H1 (cell line): Measurements from ENCODE around the gene DPH6. TPM values are rescaled to one million over a fixed set of nuclear protein-coding genes. Genes with fewer than 3 reads are reported as not detected.

Source experiments
- CTCF ChIA-PET: fragments of 300-600 bp; sonication (Branson Sonifier 250); formaldehyde crosslinking; loops from one replicate; lab custom pipeline; 2021; ENCODE audit not compliant: partially characterized antibody; lab: Charles Lee
- POLR2A ChIA-PET: fragments of 300-600 bp; sonication (Branson Sonifier 250); formaldehyde crosslinking; loops from one replicate; lab custom pipeline; 2021; ENCODE audit warnings: inconsistent platforms; ENCODE audit not compliant: partially characterized antibody; lab: Charles Lee
- DNase-seq, 2 experiments: peaks; one replicate each; pipeline versions ENCODE4 v3.0.0 to v3.0.0-alpha.2; 2010 to 2022; ENCODE audit warnings: low spot score in 2 of 2, low read depth in 1 of 2, mixed read lengths in 1 of 2
- FAIRE-seq: peaks from 2 replicates; lab custom pipeline; 2011; peaks lifted over from hg19 to GRCh38; lab: Jason Lieb, UNC
- H2AFZ ChIP-seq: 2 replicates; pipeline ENCODE4 v1.8.1; 2012; ENCODE audit warnings: low read length, inconsistent platforms
- H2AK5ac ChIP-seq: 2 replicates; pipeline ENCODE4 v1.6.1; 2013; ENCODE audit warnings: low read depth, low read length
- H2BK120ac ChIP-seq: replicated peaks from 2 replicates; pipeline ENCODE3; 2013; ENCODE audit warnings: low read depth, low read length, inconsistent platforms
- H2BK12ac ChIP-seq: 2 replicates; pipeline ENCODE4 v1.6.1; 2013; ENCODE audit warnings: low read depth, low read length
- H2BK15ac ChIP-seq: 2 replicates; pipeline ENCODE4 v1.6.1; 2013; ENCODE audit warnings: low read length
- H2BK20ac ChIP-seq: 2 replicates; pipeline ENCODE4 v1.6.1; 2013; ENCODE audit warnings: low read length
- H2BK5ac ChIP-seq: 2 replicates; pipeline ENCODE4 v1.6.1; 2013; ENCODE audit warnings: low read depth, low read length
- H3K14ac ChIP-seq: 2 replicates; pipeline ENCODE4 v1.6.1; 2013; ENCODE audit warnings: inconsistent platforms; ENCODE audit not compliant: insufficient read length
- H3K18ac ChIP-seq: 2 replicates; pipeline ENCODE4 v1.6.1; 2013; ENCODE audit warnings: low read length; ENCODE audit errors: extremely low read depth
- H3K23ac ChIP-seq: 2 replicates; pipeline ENCODE4 v1.6.1; 2013; ENCODE audit warnings: inconsistent platforms; ENCODE audit not compliant: insufficient read length
- H3K23me2 ChIP-seq: 2 replicates; pipeline ENCODE4 v1.6.1; 2013; ENCODE audit warnings: low read depth, low read length
- H3K27ac ChIP-seq: 2 replicates; pipeline ENCODE4 v1.6.1; 2011; ENCODE audit warnings: low read depth, low read length, inconsistent platforms
- H3K27me3 ChIP-seq, 4 experiments: replicated peaks in 1 of 4; 1 replicate in 1 of 4; 2 replicates in 3 of 4; pipeline versions ENCODE4 v1.6.1 to v1.8.1; 2011 to 2013; ENCODE audit warnings: low read length in 3 of 4, mild to moderate bottlenecking in 3 of 4, inconsistent platforms in 2 of 4, mixed read lengths in 2 of 4, moderate library complexity in 1 of 4; ENCODE audit not compliant: control insufficient read depth in 3 of 4, insufficient read depth in 3 of 4; ENCODE audit errors: extremely low read depth in 1 of 4
- H3K36me3 ChIP-seq, 4 experiments: 2 replicates each; pipeline versions ENCODE4 v1.6.1 to v1.8.1; 2011 to 2013; ENCODE audit warnings: mild to moderate bottlenecking in 4 of 4, low read length in 3 of 4, moderate library complexity in 2 of 4, control low read depth in 1 of 4, inconsistent platforms in 1 of 4; ENCODE audit not compliant: insufficient read depth in 4 of 4, control insufficient read depth in 2 of 4
- H3K4ac ChIP-seq: replicated peaks from 2 replicates; pipeline ENCODE3; 2013; ENCODE audit warnings: low read length, low read depth, mixed read lengths, inconsistent platforms; ENCODE audit not compliant: insufficient read length
- H3K4me1 ChIP-seq, 4 experiments: replicated peaks in 1 of 4; 1 replicate in 1 of 4; 2 replicates in 3 of 4; pipeline versions ENCODE4 v1.6.1 to v1.8.1; 2011 to 2013; ENCODE audit warnings: low read length in 3 of 4, inconsistent platforms in 2 of 4, mixed read lengths in 1 of 4; ENCODE audit not compliant: insufficient read depth in 4 of 4, control insufficient read depth in 3 of 4
- H3K4me2 ChIP-seq, 2 experiments: 2 replicates each; pipeline versions ENCODE4 v1.6.1 to v1.8.1; 2011 to 2013; ENCODE audit warnings: low read depth in 2 of 2, low read length in 2 of 2, control low read depth in 1 of 2, inconsistent platforms in 1 of 2, mild to moderate bottlenecking in 1 of 2; ENCODE audit not compliant: insufficient read depth in 1 of 2
- H3K4me3 ChIP-seq, 4 experiments: fragments of 200-600, 300-600 bp in 1 of 4; sonication (generic), shearing (Covaris generic), sonication (Bioruptor Twin) in 1 of 4; 2 replicates each; pipeline versions ENCODE4 v1.5.1 to v1.8.1; 2011 to 2016; ENCODE audit warnings: low read length in 4 of 4, low read depth in 3 of 4, control low read depth in 2 of 4, inconsistent platforms in 2 of 4, mild to moderate bottlenecking in 2 of 4, mixed read lengths in 1 of 4, moderate library complexity in 1 of 4; ENCODE audit not compliant: insufficient read depth in 2 of 4; ENCODE audit errors: extremely low read depth in 1 of 4
- H3K56ac ChIP-seq: replicated peaks from 2 replicates; pipeline ENCODE3; 2013; ENCODE audit warnings: low read depth, mild to moderate bottlenecking, mixed read lengths, low read length, inconsistent platforms; ENCODE audit not compliant: insufficient read length
- H3K79me1 ChIP-seq: 2 replicates; pipeline ENCODE4 v1.6.1; 2013; ENCODE audit warnings: low read depth, low read length, control low read depth
- H3K79me2 ChIP-seq, 2 experiments: 2 replicates each; pipeline versions ENCODE4 v1.6.1 to v1.8.1; 2012 to 2013; ENCODE audit warnings: low read length in 2 of 2, mild to moderate bottlenecking in 2 of 2, inconsistent platforms in 1 of 2; ENCODE audit not compliant: insufficient read depth in 2 of 2, control insufficient read depth in 1 of 2
- H3K9ac ChIP-seq, 4 experiments: replicated peaks in 1 of 4; 1 replicate in 1 of 4; 2 replicates in 3 of 4; pipeline versions ENCODE4 v1.6.1 to v1.8.1; 2011 to 2013; ENCODE audit warnings: low read depth in 3 of 4, low read length in 3 of 4, control low read depth in 2 of 4, mild to moderate bottlenecking in 2 of 4, moderate library complexity in 2 of 4, inconsistent platforms in 1 of 4; ENCODE audit errors: extremely low read depth in 1 of 4
- H3K9me3 ChIP-seq, 2 experiments: 2 replicates each; pipeline versions ENCODE4 v1.6.1 to v1.8.1; 2012 to 2013; ENCODE audit warnings: mild to moderate bottlenecking in 2 of 2, moderate library complexity in 2 of 2, control low read depth in 1 of 2, inconsistent platforms in 1 of 2, low read depth in 1 of 2, low read length in 1 of 2, mixed read lengths in 1 of 2; ENCODE audit not compliant: insufficient read depth in 2 of 2
- H4K20me1 ChIP-seq, 2 experiments: replicated peaks in 1 of 2; 2 replicates each; pipeline versions ENCODE3 to v1.8.1; 2011 to 2013; ENCODE audit warnings: inconsistent platforms in 2 of 2, low read length in 2 of 2, mild to moderate bottlenecking in 1 of 2; ENCODE audit not compliant: insufficient read depth in 2 of 2, control insufficient read depth in 1 of 2
- H4K5ac ChIP-seq: 2 replicates; pipeline ENCODE4 v1.6.1; 2013; ENCODE audit warnings: low read length, low read depth, mixed read lengths, inconsistent platforms; ENCODE audit not compliant: insufficient read length
- H4K8ac ChIP-seq: 2 replicates; pipeline ENCODE4 v1.8.0; 2013; ENCODE audit warnings: mild to moderate bottlenecking, moderate library complexity, low read length, inconsistent platforms; ENCODE audit not compliant: insufficient read depth; ENCODE audit errors: extremely low read depth
- H4K91ac ChIP-seq: replicated peaks from 2 replicates; pipeline ENCODE3; 2013; ENCODE audit warnings: low read length, mixed read lengths, inconsistent platforms; ENCODE audit not compliant: insufficient read length
- EZH2 ChIP-seq: fragments of 200-600 bp; sonication (generic); IDR thresholded peaks from 2 replicates; pipeline ENCODE4 v1.7.1; 2012; ENCODE audit warnings: low read depth, mild to moderate bottlenecking, moderate library complexity, low read length, inconsistent platforms; ENCODE audit not compliant: severe bottlenecking
- KDM5A ChIP-seq: fragments of 200-600 bp; IDR thresholded peaks from 2 replicates; pipeline ENCODE4 v1.7.1; 2012; ENCODE audit warnings: mild to moderate bottlenecking, low read length, inconsistent platforms, mixed read lengths
- polyA plus RNA-seq, 7 experiments: library from polyadenylated mRNA; depleted of rRNA in 3 of 7; stranded (reverse) in 5 of 7; unstranded in 2 of 7; fragments of >200 nt in 5 of 7; fragments of 200-250 nt in 2 of 7; gene quantifications; 1 replicate in 5 of 7; 2 replicates in 1 of 7; 4 replicates in 1 of 7; pipeline versions ENCODE4 v1.2.1 to v1.2.3, GENCODE V29; 2011 to 2013; ENCODE audit warnings: missing spikeins in 2 of 7, mixed read lengths in 2 of 7
- total RNA-seq: library from RNA; stranded (reverse); fragmentation: NEBNext Ultra II Directional; extraction: Animal tissue kit (Norgen Biotek cat#: 25700); gene quantifications from 2 replicates; pipeline ENCODE4 v1.2.1, GENCODE V29; 2021

DPH6 gene
- total and polyA plus RNA-seq, 2 of the 8 experiments (the other 6 are each of a cell fraction or from before 2014, with no cell fraction given), result 21.6 to 30.5 TPM

DNA sequence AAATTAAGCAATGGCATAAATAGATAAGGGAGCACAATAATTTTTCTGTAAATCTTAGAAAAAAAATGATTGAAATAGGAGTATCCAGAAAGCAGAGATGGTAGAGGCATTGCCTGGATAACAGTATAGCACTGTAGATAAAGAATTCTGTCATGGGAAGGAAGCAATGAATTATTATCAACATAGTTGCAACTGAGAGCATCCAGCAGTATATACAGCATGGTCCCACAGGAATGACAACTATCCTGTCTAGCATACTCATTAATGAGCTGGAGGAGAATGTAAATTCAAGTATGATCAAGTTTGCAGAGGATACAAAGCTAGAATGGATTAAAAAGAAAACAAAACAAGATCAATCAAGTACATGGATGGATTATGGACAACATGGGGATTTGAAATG lies 90.8 kb downstream of the DPH6 start:
- no peak overlapping the region for H3K14ac ChIP-seq
- H3K18ac ChIP-seq, result no peak overlapping the region
- no peak overlapping the region for H2BK15ac ChIP-seq
- H2BK12ac ChIP-seq, result no peak overlapping the region
- H3K4me3 ChIP-seq, result no peak overlapping the region
- no peaks in the 10 kb centered on the region for H3K23me2 ChIP-seq
- ChIA-PET CTCF (interaction anchor here (1.8 kb wide), 1 partner anchor 11 kb away, joined by 7 read pairs; no protein-coding TSS in a partner anchor), POLR2A (interaction anchor here (0.6 kb wide), 1 partner anchor 60 kb away, joined by 3 read pairs; no protein-coding TSS in a partner anchor)
- H3K79me1 ChIP-seq, result no peaks in the 10 kb centered on the region; the same call in 1 of the 2 replicates
- no peaks in the 10 kb centered on the region for H3K36me3 ChIP-seq
- H3K56ac ChIP-seq, result no peak overlapping the region
- no peak overlapping the region for H2BK5ac ChIP-seq
- no peak overlapping the region for H3K27ac ChIP-seq
- H3K9me3 ChIP-seq, result no peaks in the 10 kb centered on the region
- H2BK120ac ChIP-seq, result no peak overlapping the region
- H3K79me2 ChIP-seq, result no peaks in the 10 kb centered on the region
- H4K91ac ChIP-seq, result no peak overlapping the region
- DNase-seq (no peak), FAIRE-seq (no peak)
- H2AK5ac ChIP-seq, result no peak overlapping the region
- H3K9ac ChIP-seq, result no peak overlapping the region
- H4K20me1 ChIP-seq, result no peaks in the 10 kb centered on the region
- no peak overlapping the region for H4K8ac ChIP-seq
- H3K4me2 ChIP-seq, result no peak overlapping the region
- no peak for TF ChIP-seq KDM5A
- TF ChIP-seq EZH2, result no peak
- no peak overlapping the region for H4K5ac ChIP-seq
- no peak overlapping the region for H3K4ac ChIP-seq
- H3K23ac ChIP-seq, result no peak overlapping the region
- no peak overlapping the region for H2BK20ac ChIP-seq
- H3K27me3 ChIP-seq, result no peaks in the 10 kb centered on the region
- no peak overlapping the region for H2AFZ ChIP-seq
- H3K4me1 ChIP-seq, result no peaks in the 10 kb centered on the region
